ENCODE data around the gene FER1L5. TPM values are rescaled to one million over a fixed set of nuclear protein-coding genes. Genes with fewer than 3 reads are reported as not detected.

The FER1L5 gene
- total and polyA plus RNA-seq, 2 experiments from 2014 or later = 0.18 to 0.76 TPM

GRCh38 chr2:96604104-96604503, 38.5 kb upstream of the FER1L5 start:
- DNase-seq (ENCODE audit: low spot score) = peak; percentile 38
- no peak overlapping the region for H3K27ac Mint-ChIP-seq

GRCh38 chr2:96608469-96609455, 33.8 kb upstream of the FER1L5 start:
- Histone ChIP-seq H3K4me3 (no peak overlapping the region), H3K27ac (ENCODE audit: low read depth) (no peak overlapping the region), H3F3A (replicated peaks; ENCODE audit: low read depth) (no peaks in the 10 kb centered on the region), H3K4me2 (no peak overlapping the region), H3K9me2 (ENCODE audit: insufficient read depth) (no peaks in the 10 kb centered on the region), H3K27me3 (ENCODE audit: insufficient read depth) (no peaks in the 10 kb centered on the region), H3K4me1 (ENCODE audit: insufficient read depth) (no peaks in the 10 kb centered on the region), H4K20me1 (replicated peaks; ENCODE audit: insufficient read depth) (no peaks in the 10 kb centered on the region; the same call in 1 of the 2 replicates), H3K79me2 (replicated peaks; ENCODE audit: insufficient read depth) (no peaks in the 10 kb centered on the region), H2AFZ (no peak overlapping the region), H3K36me3 (ENCODE audit: insufficient read depth) (peaks cover 72% of the 10 kb centered on the region)
- no peak overlapping the region for H3K4me3 Mint-ChIP-seq
- peaks cover 89% of the 10 kb centered on the region for H3K36me3 Mint-ChIP-seq (ENCODE audit: low read depth)
- H3K4me1 Mint-ChIP-seq = no peaks in the 10 kb centered on the region
- DNase-seq (ENCODE audit: low spot score) = no peak
- no peaks in the 10 kb centered on the region for H3K27me3 Mint-ChIP-seq (ENCODE audit: insufficient read depth, low read depth, poor library complexity)
- no peaks in the 10 kb centered on the region for H3K9me3 Mint-ChIP-seq
- peak overlapping the region; percentile 67; the same call in 1 of the 2 replicates for H3K27ac Mint-ChIP-seq
- no peak for ATAC-seq
- TF ChIP-seq REST (IDR thresholded peaks at IDR 0.05; ENCODE audit: unreplicated experiment) (no peak), NANOG (IDR thresholded peaks at IDR 0.05; ENCODE audit: borderline replicate concordance) (no peak), STAT1 (IDR thresholded peaks at IDR 0.05; ENCODE audit: unreplicated experiment) (no peak)

More at GRCh38 chr2:96604104-96604503, 38.5 kb upstream of the FER1L5 start:
- peak; percentile 77 for ATAC-seq
- Histone ChIP-seq H3K36me3 (ENCODE audit: insufficient read depth) (peaks cover 55% of the 10 kb centered on the region), H2AFZ (no peak overlapping the region), H3F3A (replicated peaks; ENCODE audit: low read depth) (no peaks in the 10 kb centered on the region), H3K4me3 (no peak overlapping the region), H3K4me2 (no peak overlapping the region), H3K27ac (ENCODE audit: low read depth) (no peak overlapping the region), H3K4me1 (ENCODE audit: insufficient read depth) (no peaks in the 10 kb centered on the region), H4K20me1 (replicated peaks; ENCODE audit: insufficient read depth) (peaks cover 5% of the 10 kb centered on the region; the same call in 1 of the 2 replicates), H3K79me2 (replicated peaks; ENCODE audit: insufficient read depth) (no peaks in the 10 kb centered on the region), H3K27me3 (ENCODE audit: insufficient read depth) (no peaks in the 10 kb centered on the region), H3K9me2 (ENCODE audit: insufficient read depth) (no peaks in the 10 kb centered on the region)
- no peak overlapping the region for H3K4me3 Mint-ChIP-seq
- no peaks in the 10 kb centered on the region for H3K9me3 Mint-ChIP-seq
- no peaks in the 10 kb centered on the region for H3K27me3 Mint-ChIP-seq (ENCODE audit: insufficient read depth, low read depth, poor library complexity)
- TF ChIP-seq JUNB (IDR thresholded peaks at IDR 0.05; ENCODE audit: unreplicated experiment) (no peak), CTCF (conservative IDR thresholded peaks at IDR 0.05; ENCODE audit: low read depth in 2 of 2) (peak; percentile 30 to 35; a peak in 3 of 4 replicates)
- no peaks in the 10 kb centered on the region for H3K4me1 Mint-ChIP-seq
- H3K36me3 Mint-ChIP-seq (ENCODE audit: low read depth) = peaks cover 85% of the 10 kb centered on the region
